ENCODE measurements around the gene EPAS1.

The EPAS1 gene

GRCh38 chr2:46276642-46277041, 20.6 kb upstream of the EPAS1 start:
- Histone ChIP-seq H3K27me3 (ENCODE audit: insufficient read depth, poor library complexity, severe bottlenecking) (peaks cover 15% of the 10 kb centered on the region), H3K4me3 (replicated peaks; ENCODE audit: insufficient read depth, low read length) (no peak overlapping the region), H3K27ac (replicated peaks) (no peak overlapping the region)
- DNase-seq (ENCODE audit: low read depth in 1 of 2, low spot score in 1 of 2): no peak
- TF ChIP-seq CTCF (IDR thresholded peaks at IDR 0.05; ENCODE audit: insufficient read depth, low read length) (no peak), SPI1 (IDR thresholded peaks at IDR 0.05; ENCODE audit: borderline replicate concordance, low read depth) (no peak), GABPA (IDR thresholded peaks at IDR 0.05; ENCODE audit: low read depth) (no peak), REST (IDR thresholded peaks at IDR 0.05; ENCODE audit: insufficient replicate concordance, low read depth) (no peak), POLR2AphosphoS5 (IDR thresholded peaks at IDR 0.05; ENCODE audit: low read depth) (no peak)

GRCh38 chr2:46277431-46278190, 19.6 kb upstream of the EPAS1 start:
- H3K27me3 ChIP-seq (ENCODE audit: insufficient read depth, poor library complexity, severe bottlenecking): peaks cover 15% of the 10 kb centered on the region
- TF ChIP-seq SPI1 (IDR thresholded peaks at IDR 0.05; ENCODE audit: borderline replicate concordance, low read depth): no peak
- no peak for TF ChIP-seq GABPA (IDR thresholded peaks at IDR 0.05; ENCODE audit: low read depth)
- TF ChIP-seq REST (IDR thresholded peaks at IDR 0.05; ENCODE audit: insufficient replicate concordance, low read depth): no peak
- TF ChIP-seq CTCF (IDR thresholded peaks at IDR 0.05; ENCODE audit: insufficient read depth, low read length): no peak
- TF ChIP-seq POLR2AphosphoS5 (IDR thresholded peaks at IDR 0.05; ENCODE audit: low read depth): no peak
- H3K27ac ChIP-seq (replicated peaks): no peak overlapping the region
- H3K4me3 ChIP-seq (replicated peaks; ENCODE audit: insufficient read depth, low read length): no peak overlapping the region
- no peak for DNase-seq (ENCODE audit: low read depth in 1 of 2, low spot score in 1 of 2)

GRCh38 chr2:46278952-46279351, 18.3 kb upstream of the EPAS1 start:
- H3K27me3 ChIP-seq (ENCODE audit: insufficient read depth, poor library complexity, severe bottlenecking): peaks cover 17% of the 10 kb centered on the region
- TF ChIP-seq SPI1 (IDR thresholded peaks at IDR 0.05; ENCODE audit: borderline replicate concordance, low read depth): no peak
- H3K27ac ChIP-seq (replicated peaks): no peak overlapping the region
- H3K4me3 ChIP-seq (replicated peaks; ENCODE audit: insufficient read depth, low read length): no peak overlapping the region
- DNase-seq (ENCODE audit: low read depth in 1 of 2, low spot score in 1 of 2): no peak

- Histone ChIP-seq H3K4me3 (replicated peaks; ENCODE audit: insufficient read depth, low read length) (no peak overlapping the region), H3K27me3 (ENCODE audit: insufficient read depth, poor library complexity, severe bottlenecking) (peaks cover 6% of the 10 kb centered on the region), H3K27ac (replicated peaks) (no peak overlapping the region)
- no peak for DNase-seq (ENCODE audit: low read depth in 1 of 2, low spot score in 1 of 2)
- TF ChIP-seq SPI1 (IDR thresholded peaks at IDR 0.05; ENCODE audit: borderline replicate concordance, low read depth) (no peak), REST (IDR thresholded peaks at IDR 0.05; ENCODE audit: insufficient replicate concordance, low read depth) (no peak), CTCF (IDR thresholded peaks at IDR 0.05; ENCODE audit: insufficient read depth, low read length) (no peak), POLR2AphosphoS5 (IDR thresholded peaks at IDR 0.05; ENCODE audit: low read depth) (no peak), GABPA (IDR thresholded peaks at IDR 0.05; ENCODE audit: low read depth) (no peak)
These were observed 15.3 kb upstream of the EPAS1 start for GRCh38 chr2:46281939-46282338.

All from HL-60 (cell line).